PC-3 (cell line): ENCODE data around the gene IRAK1. TPM values are rescaled to one million over a fixed set of nuclear protein-coding genes. Genes with fewer than 3 reads are reported as not detected.

Source experiments
- ATAC-seq: fragments of 200-7000 bp; cut with Tn5 transposase; 2 replicates; pipeline ENCODE4 v1.9.1; 2020; ENCODE audit warnings: mild to moderate bottlenecking, moderate library complexity
- BruUV-seq: library from RNA; stranded (reverse); fragments of 400-500 nt; replicated peaks from 2 replicates; lab custom pipeline; 2021; lab: Mats Ljungman, UMichigan
- CTCF ChIA-PET: fragments of 300-600 bp; sonication (Branson Sonifier 250); formaldehyde crosslinking; loops from one replicate; lab custom pipeline; 2022; ENCODE audit warnings: antibody characterized with exemption; lab: Charles Lee
- POLR2A ChIA-PET: fragments of 300-600 bp; sonication (Branson Sonifier 250); formaldehyde crosslinking; loops from one replicate; lab custom pipeline; 2022; ENCODE audit warnings: antibody characterized with exemption; ENCODE audit not compliant: unreplicated experiment; lab: Charles Lee
- DNase-seq: peaks from one replicate; pipeline ENCODE4 v3.0.0-alpha.2; 2015
- H2AFZ ChIP-seq: fragments of 300-600 bp; sonication (generic); 2 replicates; pipeline ENCODE4 v1.6.0; 2016; ENCODE audit warnings: antibody characterized with exemption, low read length
- H3F3A ChIP-seq: fragments of 300-600 bp; sonication (generic); one replicate; pipeline ENCODE4 v1.6.0; 2017; ENCODE audit warnings: antibody characterized with exemption, low read length, control low read depth, mild to moderate bottlenecking; ENCODE audit not compliant: unreplicated experiment
- H3K27ac ChIP-seq: fragments of 300-600 bp; sonication (generic); 2 replicates; pipeline ENCODE4 v1.5.1; 2016; ENCODE audit warnings: mild to moderate bottlenecking, low read length
- H3K27me3 ChIP-seq: fragments of 300-600 bp; sonication (generic); 2 replicates; pipeline ENCODE4 v1.6.1; 2016; ENCODE audit warnings: low read length, mixed read lengths
- H3K36me3 ChIP-seq: fragments of 300-600 bp; sonication (generic); 2 replicates; pipeline ENCODE4 v1.6.1; 2016; ENCODE audit warnings: low read depth, mixed run types, low read length, mixed read lengths
- H3K4me1 ChIP-seq: fragments of 300-600 bp; sonication (generic); 2 replicates; pipeline ENCODE4 v1.5.1; 2016; ENCODE audit warnings: low read length; ENCODE audit not compliant: insufficient read depth
- H3K4me2 ChIP-seq: fragments of 300-600 bp; sonication (generic); 2 replicates; pipeline ENCODE4 v1.6.0; 2016; ENCODE audit warnings: low read length
- H3K4me3 ChIP-seq: fragments of 300-600 bp; sonication (generic); 2 replicates; pipeline ENCODE4 v1.5.1; 2016; ENCODE audit warnings: mild to moderate bottlenecking, low read length, mixed read lengths
- H3K79me2 ChIP-seq: fragments of 300-600 bp; sonication (generic); 2 replicates; pipeline ENCODE4 v1.6.1; 2017; ENCODE audit warnings: low read length, mixed read lengths
- H3K9ac ChIP-seq: fragments of 300-600 bp; sonication (generic); 2 replicates; pipeline ENCODE4 v1.6.0; 2016; ENCODE audit warnings: mild to moderate bottlenecking, low read length
- H3K9me2 ChIP-seq: fragments of 300-600 bp; sonication (generic); replicated peaks from 2 replicates; pipeline ENCODE4 v1.6.1; 2016; ENCODE audit warnings: mixed run types, low read length, mixed read lengths
- H3K9me3 ChIP-seq: fragments of 300-600 bp; sonication (generic); 2 replicates; pipeline ENCODE4 v1.6.1; 2016; ENCODE audit warnings: low read length, mixed read lengths
- H4K20me1 ChIP-seq: fragments of 300-600 bp; sonication (generic); 2 replicates; pipeline ENCODE4 v1.6.1; 2016; ENCODE audit warnings: low read length, mixed read lengths
- CTCF ChIP-seq: fragments of 300-600 bp; sonication (generic); conservative IDR thresholded peaks from 2 replicates; pipeline ENCODE4 v1.5.1; 2017; ENCODE audit warnings: antibody characterized with exemption, low read depth, mild to moderate bottlenecking, low read length
- EZH2 ChIP-seq: fragments of 300-600 bp; sonication (generic); IDR thresholded peaks from one replicate; pipeline ENCODE4 v1.6.1; 2017; ENCODE audit warnings: antibody characterized with exemption, mild to moderate bottlenecking, low read length; ENCODE audit not compliant: unreplicated experiment
- EZH2phosphoT487 ChIP-seq: fragments of 300-600 bp; sonication (generic); IDR thresholded peaks from 2 replicates; pipeline ENCODE4 v1.6.1; 2018; ENCODE audit warnings: mild to moderate bottlenecking, antibody characterized with exemption, low read length, borderline replicate concordance
- intact Hi-C: fragments of 100-400 bp; cut with micrococcal nuclease; formaldehyde crosslinking; loops from 2 replicates; pipeline ENCODE4 v1.9.0; 2023
- total RNA-seq: library from RNA; depleted of rRNA; stranded (reverse); fragments of >200 nt; gene quantifications from 2 replicates; pipeline ENCODE4 v1.2.3, GENCODE V29; 2014

Gene IRAK1
- total RNA-seq, 1 experiment from 2014 or later: 366 TPM

- POLR2A ChIA-PET: no interaction called here
- no peak for ATAC-seq
- H3K27ac ChIP-seq: no peak overlapping the region
These were observed 4.0 kb downstream of the IRAK1 start for GRCh38 chrX:154015581-154016264.

GRCh38 chrX:154014429-154015380 lies 5.0 kb downstream of the IRAK1 start:
- no peak for TF ChIP-seq EZH2
- Histone ChIP-seq H2AFZ (no peak overlapping the region), H3K27ac (no peak overlapping the region), H3K4me2 (no peak overlapping the region), H3K9me2 (no peaks in the 10 kb centered on the region), H3K36me3 (peaks cover 41% of the 10 kb centered on the region), H3K9me3 (no peaks in the 10 kb centered on the region), H4K20me1 (0 out of 2 replicates have a peak, but pooled peaks cover 3% of the 10 kb centered on the region), H3K4me3 (no peak overlapping the region), H3K9ac (no peak overlapping the region), H3K4me1 (peaks cover 10% of the 10 kb centered on the region; the same call in 1 of the 2 replicates), H3F3A (no peaks in the 10 kb centered on the region), H3K79me2 (peaks cover 40% of the 10 kb centered on the region), H3K27me3 (no peaks in the 10 kb centered on the region)
- ChIA-PET POLR2A (no interaction called here), CTCF (interaction anchor here (0.6 to 0.7 kb wide), 2 partner anchors 25 to 67 kb away, joined by 3 to 6 read pairs; no protein-coding TSS in a partner anchor)
- no TSS peak for BruUV-seq
- DNase-seq (no peak), ATAC-seq (no peak)
- intact Hi-C loops: no loop called here

More at GRCh38 chrX:154015581-154016264, 4.0 kb downstream of the IRAK1 start:
- Histone ChIP-seq H3K27me3 (no peaks in the 10 kb centered on the region), H3K4me1 (peaks cover 17% of the 10 kb centered on the region), H3K4me3 (no peak overlapping the region), H2AFZ (no peak overlapping the region), H4K20me1 (0 out of 2 replicates have a peak, but pooled peaks cover 3% of the 10 kb centered on the region), H3K79me2 (peaks cover 48% of the 10 kb centered on the region), H3F3A (no peaks in the 10 kb centered on the region), H3K9me3 (no peaks in the 10 kb centered on the region), H3K36me3 (peaks cover 41% of the 10 kb centered on the region), H3K9me2 (no peaks in the 10 kb centered on the region), H3K4me2 (no peak overlapping the region), H3K9ac (no peak overlapping the region)
- no peak for DNase-seq
- CTCF ChIA-PET: no interaction called here
- intact Hi-C loops: no loop called here
- BruUV-seq: no TSS peak
- TF ChIP-seq CTCF (no peak), EZH2phosphoT487 (no peak), EZH2 (no peak)

- POLR2A ChIA-PET: no interaction called here
- intact Hi-C loops: no loop called here
- BruUV-seq: no TSS peak
- Histone ChIP-seq H3K4me2 (no peak overlapping the region), H3K9ac (no peak overlapping the region), H3K9me2 (no peaks in the 10 kb centered on the region), H3K27ac (no peak overlapping the region), H3K9me3 (no peaks in the 10 kb centered on the region), H3K4me3 (no peak overlapping the region), H3F3A (no peaks in the 10 kb centered on the region), H4K20me1 (0 out of 2 replicates have a peak, but pooled peaks cover 3% of the 10 kb centered on the region), H3K27me3 (no peaks in the 10 kb centered on the region), H3K79me2 (peaks cover 33% of the 10 kb centered on the region), H3K36me3 (peaks cover 41% of the 10 kb centered on the region), H2AFZ (no peak overlapping the region), H3K4me1 (peaks cover 10% of the 10 kb centered on the region; the same call in 1 of the 2 replicates)
- peak; percentile 57 for ATAC-seq
- CTCF ChIA-PET: interaction anchor here (0.7 kb wide), 1 partner anchor 66 kb away, joined by 6 read pairs; no protein-coding TSS in a partner anchor
- peak; percentile 45 for DNase-seq
- TF ChIP-seq EZH2 (no peak), CTCF (peak; percentile 84)
These were observed 5.9 kb downstream of the IRAK1 start for GRCh38 chrX:154013614-154014360.
